H1 (cell line): Measurements from ENCODE around the gene TAF3. TPM values are rescaled to one million over a fixed set of nuclear protein-coding genes. Genes with fewer than 3 reads are reported as not detected.

Experiments
- CBX8 ChIP-seq: fragments of 300-800, 300-1000 bp; sonication (generic); IDR thresholded peaks from 2 replicates; pipeline ENCODE4 v1.7.1; 2016; ENCODE audit warnings: low read depth, low read length, borderline replicate concordance
- CTCF ChIP-seq, 3 experiments: IDR thresholded peaks; 1 replicate in 2 of 3; 2 replicates in 1 of 3; pipeline versions ENCODE4 v1.5.1 to v1.6.1; 2011; ENCODE audit warnings: low read length in 3 of 3, mild to moderate bottlenecking in 3 of 3, inconsistent platforms in 2 of 3, low read depth in 1 of 3, moderate library complexity in 1 of 3; ENCODE audit not compliant: insufficient read depth in 1 of 3; ENCODE audit errors: control extremely low read depth in 1 of 3
- polyA plus RNA-seq, 7 experiments: library from polyadenylated mRNA; depleted of rRNA in 3 of 7; stranded (reverse) in 5 of 7; unstranded in 2 of 7; fragments of >200 nt in 5 of 7; fragments of 200-250 nt in 2 of 7; gene quantifications; 1 replicate in 5 of 7; 2 replicates in 1 of 7; 4 replicates in 1 of 7; pipeline versions ENCODE4 v1.2.1 to v1.2.3, GENCODE V29; 2011 to 2013; ENCODE audit warnings: missing spikeins in 2 of 7, mixed read lengths in 2 of 7
- total RNA-seq: library from RNA; stranded (reverse); fragmentation: NEBNext Ultra II Directional; extraction: Animal tissue kit (Norgen Biotek cat#: 25700); gene quantifications from 2 replicates; pipeline ENCODE4 v1.2.1, GENCODE V29; 2021

TAF3 gene
- total and polyA plus RNA-seq, 2 of the 8 experiments (the other 6 are each of a cell fraction or from before 2014, with no cell fraction given): 1.5 to 11.2 TPM

- TF ChIP-seq CBX8: no peak
- no peak for TF ChIP-seq CTCF (IDR thresholded peaks at IDR 0.05; ENCODE audit: control extremely low read depth in 1 of 3, insufficient read depth in 1 of 3, low read depth in 1 of 3, low read length in 3 of 3)
- TF ChIP-seq, all 59 proteins: peak for 0
These were observed 95.0 kb downstream of the TAF3 start (continued) for GRCh38 chr10:7913126-7913872.
